Measurements from ENCODE around the gene STK4.

DNA sequence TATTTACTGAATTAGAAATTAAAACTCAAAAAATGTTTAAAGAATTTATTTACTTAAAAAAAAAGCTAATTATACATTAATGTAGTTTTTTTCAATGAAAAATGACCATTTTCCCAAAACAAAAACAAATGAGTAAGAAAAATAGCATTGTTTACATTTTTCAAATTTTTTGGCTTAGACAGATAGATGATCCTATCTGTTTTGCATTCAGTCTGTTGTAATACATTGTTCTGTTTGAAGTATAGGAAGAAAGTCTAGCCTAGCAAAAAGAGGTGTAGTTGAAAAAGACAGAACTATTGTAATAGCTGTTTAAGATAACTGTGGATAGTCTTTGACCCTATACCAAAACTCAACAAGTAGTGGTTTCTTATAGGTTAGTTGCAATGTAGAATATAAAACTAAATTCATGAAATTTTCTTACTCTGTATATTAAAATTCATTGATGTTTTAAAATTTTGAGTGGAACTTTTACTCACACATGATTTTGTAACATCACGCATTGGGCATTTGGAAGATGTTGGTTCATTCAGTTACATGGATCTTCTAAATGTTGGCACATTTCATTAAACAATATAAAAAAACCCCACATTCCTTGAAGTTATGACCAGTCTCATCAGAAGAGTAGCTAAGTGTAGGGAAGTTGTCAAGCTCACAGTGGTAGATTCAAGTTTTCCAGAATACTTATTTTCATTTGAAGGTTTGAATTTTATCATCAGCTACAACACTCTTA is 72.6 kb downstream of the STK4 start:
- no peak for TF ChIP-seq TAF1 (IDR thresholded peaks at IDR 0.05; ENCODE audit: low read depth, low read length)
- no peak for TF ChIP-seq POLR2AphosphoS5 (IDR thresholded peaks at IDR 0.05; ENCODE audit: low read depth, low read length)
- TF ChIP-seq POLR2A (IDR thresholded peaks at IDR 0.05; ENCODE audit: low read depth, low read length), result no peak
- no peak for TF ChIP-seq SPI1 (IDR thresholded peaks at IDR 0.05; ENCODE audit: low read depth, low read length)
- no peak for TF ChIP-seq POU2F2 (IDR thresholded peaks at IDR 0.05; ENCODE audit: low read depth, low read length)
- no peak for TF ChIP-seq PAX5 (IDR thresholded peaks at IDR 0.05; ENCODE audit: insufficient read depth, low read length, severe bottlenecking)
